HUDEP-2 (cell line): ENCODE data around the gene HSPA1A.
A peak's percentile ranks its signal among the peaks of the same experiment; 100 is the strongest.
"Not testable (repeated sequence)": the region's sequence is repeated elsewhere in the genome, so short reads cannot be mapped to it uniquely, and the experiment has no call there.

Experiments used
- DNase-seq, 76 experiments: peaks; one replicate each; lab custom pipeline; 2025; ENCODE audit not compliant: unreplicated experiment in 76 of 76; lab: John Stamatoyannopoulos, UW

Gene HSPA1A

DNA sequence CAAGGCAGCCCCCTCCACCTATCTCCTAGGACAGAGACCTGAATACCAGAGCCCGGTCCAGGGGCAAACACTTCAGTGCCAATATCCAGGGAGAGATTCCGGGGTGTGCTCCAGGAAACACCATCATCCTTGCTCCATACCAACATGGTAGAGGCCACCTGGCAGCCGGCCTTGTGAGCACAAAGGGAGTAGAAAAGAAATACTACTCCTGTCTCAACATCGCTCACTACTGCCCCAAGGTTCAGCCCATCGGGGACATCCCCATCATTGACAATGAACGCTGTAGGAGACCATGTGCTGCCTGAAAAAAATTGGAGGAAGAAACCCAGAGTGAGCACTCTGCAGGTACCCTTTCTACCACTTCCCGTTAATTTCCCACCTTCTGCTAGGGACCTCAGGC lies 45.8 kb downstream of the HSPA1A start:
- DNase-seq: no peak

DNA sequence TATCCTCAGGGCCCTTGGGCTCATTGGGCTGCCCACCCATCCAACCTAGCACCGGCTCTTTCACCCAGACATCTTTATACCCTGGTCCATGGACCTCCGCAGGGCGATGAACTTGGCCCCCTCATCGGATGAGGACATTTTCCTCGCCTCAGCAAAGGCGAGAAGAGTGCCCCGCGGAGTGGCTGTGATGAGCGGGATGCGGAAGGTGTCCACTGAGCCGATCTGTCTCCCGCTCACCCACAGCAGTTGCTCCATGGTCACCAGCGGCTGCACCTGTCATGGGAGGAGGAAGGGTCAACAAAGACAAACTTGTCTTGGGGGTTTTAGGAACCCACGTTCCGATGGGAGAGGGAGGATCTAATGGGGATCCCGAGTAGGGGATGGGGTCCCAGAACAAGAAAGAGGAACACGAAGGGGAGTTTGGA lies 46.6 kb downstream of the HSPA1A start:
- no peak for DNase-seq

DNA sequence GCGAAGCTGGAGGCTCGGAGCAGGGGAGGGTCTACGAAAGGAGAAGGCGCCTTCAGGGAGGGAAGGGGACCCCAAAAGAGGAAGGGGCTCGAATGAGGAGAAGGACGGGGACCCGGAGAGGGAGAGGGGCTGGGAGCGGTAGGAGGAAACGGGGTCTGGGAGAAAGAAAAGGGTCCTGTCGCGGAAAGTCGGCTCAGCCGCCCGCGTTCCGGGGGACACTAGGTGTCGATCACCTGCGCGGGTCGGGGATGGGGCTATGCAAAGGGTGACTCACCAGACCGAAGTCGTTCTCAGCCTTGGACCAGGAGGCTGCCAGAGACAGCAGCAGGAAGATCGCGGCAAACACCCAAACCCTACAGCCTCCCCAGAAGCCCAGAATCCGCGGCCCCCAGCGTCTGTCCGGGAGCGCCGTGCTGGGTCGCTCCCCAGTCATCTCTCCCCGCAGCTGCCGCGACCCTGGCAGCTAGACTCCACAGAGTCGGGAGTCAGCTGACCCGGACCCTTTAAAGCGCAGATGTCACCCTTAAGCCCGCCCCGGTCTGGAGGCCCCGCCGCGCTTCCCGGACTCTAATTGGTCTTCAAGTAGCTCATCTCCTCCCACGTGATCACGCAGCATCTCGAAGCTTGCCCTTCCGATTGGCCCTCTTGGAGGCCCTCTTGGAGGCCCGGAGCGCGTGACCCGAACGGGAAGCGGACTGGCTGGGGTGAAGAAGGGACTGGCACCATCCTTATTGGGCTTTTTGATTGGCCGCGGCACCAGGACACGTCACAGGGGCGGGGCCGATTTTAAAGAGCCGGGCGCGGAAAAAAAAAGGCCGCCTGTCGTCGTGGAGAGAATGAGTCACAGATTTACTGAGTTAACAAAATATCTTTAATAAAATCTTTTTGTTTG lies 47.2 kb downstream of the HSPA1A start, which contains the start of gene NEU1:
TSS of gene NEU1 (minus strand) at position 478 of the 892 bp plus-strand sequence. CDS start at position 433, 45 bp downstream.
- DNase-seq: peak; percentile 83 to 100 (median 100)

DNA sequence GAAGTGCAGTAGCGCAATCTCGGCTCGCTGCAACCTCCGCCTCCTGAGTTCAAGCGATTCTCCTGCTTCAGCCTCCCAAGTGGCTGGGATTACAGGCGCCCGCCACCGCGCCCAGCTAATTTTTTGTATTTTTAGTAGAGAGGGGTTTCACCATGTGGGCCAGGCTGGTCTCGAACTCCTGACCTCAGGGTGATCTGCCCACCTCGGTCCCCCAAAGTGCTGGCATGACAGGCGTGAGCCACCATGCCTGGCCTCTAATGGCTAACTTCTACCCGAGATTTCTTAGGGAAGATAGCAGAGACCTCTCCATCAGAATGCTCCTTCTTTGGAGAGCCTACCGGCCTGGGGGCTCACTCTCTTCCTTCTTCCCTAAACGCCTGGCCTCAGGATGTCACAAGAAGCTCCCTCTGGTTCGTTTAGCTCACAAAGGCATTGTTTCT lies 48.8 kb downstream of the HSPA1A start:
- DNase-seq: not testable (repeated sequence)

DNA sequence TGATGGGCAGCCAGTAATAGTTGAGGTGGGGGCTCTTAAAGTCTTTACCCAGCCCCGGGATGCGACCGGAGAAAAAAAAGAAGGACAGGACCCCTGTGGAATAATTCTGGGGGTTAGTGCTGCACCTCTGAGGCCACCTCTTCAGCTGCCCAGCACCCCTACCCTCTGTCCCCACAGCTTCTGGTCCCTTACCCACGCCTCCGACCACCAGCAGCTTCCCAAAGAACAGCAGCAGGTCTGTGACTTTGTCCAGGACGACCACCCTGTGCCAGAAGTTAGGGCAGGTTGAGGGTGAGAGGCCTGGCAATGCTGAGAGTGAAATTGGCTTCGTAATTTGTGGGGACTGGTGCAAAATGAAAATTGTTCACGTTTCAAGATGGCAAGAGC lies 49.5 kb downstream of the HSPA1A start:
- DNase-seq: no peak

DNA sequence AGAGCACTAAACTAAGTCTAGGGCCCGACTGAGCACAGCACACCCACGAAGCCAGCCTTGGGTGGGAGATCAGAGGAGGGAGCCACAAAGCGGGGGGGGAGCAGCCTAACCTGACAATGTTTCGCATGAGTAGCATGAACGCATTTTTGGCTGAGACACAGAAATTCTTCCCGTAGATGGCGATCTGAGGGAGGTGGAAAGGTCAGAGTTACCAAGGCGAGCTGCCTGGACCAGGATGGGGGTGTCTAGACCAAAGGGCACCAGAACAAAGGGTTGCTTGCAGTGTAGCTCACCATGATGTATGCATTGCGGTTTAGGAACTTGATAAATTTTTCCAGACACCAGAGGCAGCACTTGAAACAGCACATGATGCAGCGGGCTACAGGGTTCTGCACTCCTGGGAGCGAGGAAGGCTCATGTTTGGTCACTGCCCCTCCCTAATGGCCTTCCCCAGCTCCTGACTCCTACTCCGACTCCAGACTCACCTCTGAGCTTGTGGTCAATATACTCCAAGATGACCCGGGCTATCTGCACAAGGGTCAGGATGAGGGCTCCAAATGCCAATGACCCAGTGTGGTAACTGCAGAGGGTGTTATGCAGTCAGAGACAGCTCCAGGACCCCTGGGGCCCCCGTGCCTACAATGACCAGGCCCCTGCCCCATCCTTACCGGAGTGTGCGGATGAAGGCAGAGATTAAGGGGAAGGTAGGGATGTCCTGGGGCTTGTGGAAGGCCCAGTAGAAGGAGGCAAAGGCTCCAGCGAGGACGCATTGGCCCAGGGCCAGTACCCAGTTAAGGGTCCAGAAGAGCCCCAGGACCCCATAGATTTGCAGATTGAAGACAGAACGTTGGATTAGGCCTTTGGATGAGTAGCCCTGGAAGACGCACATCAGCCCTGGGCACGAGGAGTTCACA lies 50.1 kb downstream of the HSPA1A start:
- DNase-seq: no peak
